SU-DHL-6 (cell line): ENCODE results near the gene NRP2.

ENCODE experiments used
- CTCF ChIP-seq: fragments of 200-600 bp; sonication (generic); IDR thresholded peaks from one replicate; pipeline ENCODE4 v1.5.1; 2017; ENCODE audit warnings: antibody characterized with exemption, mild to moderate bottlenecking, low read length, moderate library complexity; ENCODE audit not compliant: insufficient read depth, poor library complexity, severe bottlenecking
- EZH2phosphoT487 ChIP-seq: fragments of 200-600 bp; sonication (generic), shearing (Covaris generic); conservative IDR thresholded peaks from 2 replicates; pipeline ENCODE4 v1.6.1; 2018; ENCODE audit warnings: mild to moderate bottlenecking, antibody characterized with exemption, low read length, moderate library complexity, mixed read lengths

- TF ChIP-seq CTCF (no peak), EZH2phosphoT487 (no peak)
Observed at GRCh38 chr2:205656461-205656860, 25.8 kb upstream of the NRP2 start.
